ENCODE data around the gene TIMD4. TPM values are rescaled to one million over a fixed set of nuclear protein-coding genes. Genes with fewer than 3 reads are reported as not detected.

The TIMD4 gene
- total and polyA plus RNA-seq, 2 of the 4 experiments (the other 2 are of a cell fraction), result not detected

GRCh38 chr5:156974328-156974727 lies 11.3 kb upstream of the TIMD4 start:
- POLR2A ChIA-PET (ENCODE audit: unreplicated experiment), result no interaction called here
- Histone ChIP-seq H2BK15ac (ENCODE audit: low read depth, low read length) (no peak overlapping the region), H3K27ac (ENCODE audit: insufficient read depth, low read length) (no peak overlapping the region), H3K36me3 (ENCODE audit: control insufficient read depth, insufficient read depth, low read length) (no peaks in the 10 kb centered on the region), H3K79me1 (ENCODE audit: low read depth in 1 of 2, low read length in 2 of 2) (no peaks in the 10 kb centered on the region), H3K56ac (ENCODE audit: extremely low read depth, insufficient read depth, low read length) (no peak overlapping the region), H3K4me1 (ENCODE audit: control insufficient read depth, insufficient read depth, low read length) (no peaks in the 10 kb centered on the region), H4K20me1 (ENCODE audit: insufficient read depth, low read length) (no peaks in the 10 kb centered on the region), H3K4me3 (ENCODE audit: insufficient read depth, low read depth, low read length) (no peak overlapping the region), H2BK5ac (ENCODE audit: low read depth, low read length, poor library complexity, severe bottlenecking) (no peak overlapping the region), H3K23ac (ENCODE audit: low read depth, low read length) (no peak overlapping the region), H3K14ac (replicated peaks; ENCODE audit: low read depth, low read length) (no peak overlapping the region), H3K27me3 (ENCODE audit: control insufficient read depth, insufficient read depth, low read length) (no peaks in the 10 kb centered on the region), H2BK120ac (ENCODE audit: low read depth, low read length) (no peak overlapping the region), H3K9ac (ENCODE audit: low read depth, low read length) (no peak overlapping the region), H4K8ac (ENCODE audit: low read depth in 2 of 2, low read length in 2 of 2) (no peak overlapping the region), H3K18ac (ENCODE audit: low read depth, low read length) (no peak overlapping the region), H4K5ac (ENCODE audit: low read depth, low read length) (no peak overlapping the region), H2AK9ac (replicated peaks; ENCODE audit: low read depth, low read length, poor library complexity) (no peak overlapping the region), H3K4ac (ENCODE audit: low read depth, low read length) (no peak overlapping the region), H3K9me3 (ENCODE audit: control insufficient read depth, insufficient read depth, low read length) (no peaks in the 10 kb centered on the region; the same call in none of the 2 replicates), H3K4me2 (ENCODE audit: low read depth, low read length) (no peak overlapping the region), H4K91ac (ENCODE audit: insufficient read depth, low read depth, low read length) (no peak overlapping the region), H2AK5ac (ENCODE audit: low read depth, low read length) (no peak overlapping the region), H3K9me1 (ENCODE audit: insufficient read depth, low read length) (no peaks in the 10 kb centered on the region), H2AFZ (replicated peaks; ENCODE audit: low read length, poor library complexity) (no peak overlapping the region), H2BK20ac (ENCODE audit: low read depth, low read length) (no peak overlapping the region)
- DNase-seq (no peak), ATAC-seq (ENCODE audit: low read depth) (no peak)
- intact Hi-C loops (cut with micrococcal nuclease) (no loop called here), in situ Hi-C loops (cut with MboI; ENCODE audit: low sequenced_read_pairs) (no loop called here), dilution Hi-C loops (cut with HindIII; ENCODE audit: low sequenced_read_pairs, unreplicated experiment) (no loop called here)
- TF ChIP-seq SMC3 (IDR thresholded peaks at IDR 0.05; ENCODE audit: low read depth, low read length), result no peak
- no peak for TF ChIP-seq RFX5 (IDR thresholded peaks at IDR 0.05; ENCODE audit: low read depth, low read length)
- BruUV-seq (replicated peaks), result no TSS peak
- CTCF ChIA-PET, result no interaction called here
- 61% methylated on average over 3 of the region's 6 CpGs; no CpG with 5 or more reads in 1 of the 2 experiments for WGBS, 2 experiments (ENCODE audit: extremely low coverage in 2 of 2, insufficient read length in 1 of 2)
